Measurements from ENCODE around the gene EXOC4.
A peak's percentile ranks its signal among the peaks of the same experiment; 100 is the strongest.

Gene EXOC4

GRCh38 chr7:133481676-133482075, 228.8 kb downstream of the EXOC4 start:
- no peak for TF ChIP-seq CTCF (IDR thresholded peaks at IDR 0.05; ENCODE audit: low read depth, low read length)
- peak; percentile 72 to 78 for DNase-seq (ENCODE audit: low read depth in 2 of 2)
- H3K4me3 ChIP-seq (replicated peaks in 1 of 2; ENCODE audit: low read depth in 2 of 2, low read length in 2 of 2) = no peak overlapping the region

- DNase-seq (ENCODE audit: low read depth in 2 of 2) = no peak
- no peak for TF ChIP-seq CTCF (IDR thresholded peaks at IDR 0.05; ENCODE audit: low read depth, low read length)
- no peak overlapping the region for H3K4me3 ChIP-seq (replicated peaks in 1 of 2; ENCODE audit: low read depth in 2 of 2, low read length in 2 of 2)
These were observed 229.7 kb downstream of the EXOC4 start for GRCh38 chr7:133482599-133482998.

- no peak for TF ChIP-seq CTCF (IDR thresholded peaks at IDR 0.05; ENCODE audit: low read depth, low read length)
- H3K4me3 ChIP-seq (replicated peaks in 1 of 2; ENCODE audit: low read depth in 2 of 2, low read length in 2 of 2) = no peak overlapping the region
- peak in 1 of 2 donors; percentile 28 for DNase-seq (ENCODE audit: low read depth in 2 of 2)
These were observed 231.2 kb downstream of the EXOC4 start for GRCh38 chr7:133484086-133484485.

GRCh38 chr7:133489906-133490305, 237.0 kb downstream of the EXOC4 start:
- no peak for DNase-seq (ENCODE audit: low read depth in 2 of 2)
- H3K4me3 ChIP-seq (replicated peaks in 1 of 2; ENCODE audit: low read depth in 2 of 2, low read length in 2 of 2) = no peak overlapping the region
- TF ChIP-seq CTCF (IDR thresholded peaks at IDR 0.05; ENCODE audit: low read depth, low read length) = no peak

- no peak for DNase-seq (ENCODE audit: low read depth in 2 of 2)
- H3K4me3 ChIP-seq (replicated peaks in 1 of 2; ENCODE audit: low read depth in 2 of 2, low read length in 2 of 2) = no peak overlapping the region
- no peak for TF ChIP-seq CTCF (IDR thresholded peaks at IDR 0.05; ENCODE audit: low read depth, low read length)
These were observed 238.4 kb downstream of the EXOC4 start for GRCh38 chr7:133491201-133491691.

- H3K4me3 ChIP-seq (replicated peaks in 1 of 2; ENCODE audit: low read depth in 2 of 2, low read length in 2 of 2) = no peak overlapping the region
- DNase-seq (ENCODE audit: low read depth in 2 of 2) = peak in 1 of 2 donors; percentile 29
- TF ChIP-seq CTCF (IDR thresholded peaks at IDR 0.05; ENCODE audit: low read depth, low read length) = no peak
These were observed 239.2 kb downstream of the EXOC4 start for GRCh38 chr7:133491846-133492652.

All from cardiac fibroblast (primary cell).